OCI-LY3 (cell line): Measurements from ENCODE around the gene RPL9.
A peak's percentile ranks its signal among the peaks of the same experiment; 100 is the strongest.
"Not testable (repeated sequence)": the region's sequence is repeated elsewhere in the genome, so short reads cannot be mapped to it uniquely, and the experiment has no call there.

Source experiments
- H2AFZ ChIP-seq: fragments of 200-600, 300-600 bp; shearing (Covaris generic); 2 replicates; pipeline ENCODE4 v1.6.0; 2014; ENCODE audit warnings: antibody characterized with exemption, low read depth, low read length
- H3K27ac ChIP-seq: fragments of 200-600, 300-600 bp; sonication (generic); 2 replicates; pipeline ENCODE4 v1.5.1; 2014; ENCODE audit warnings: mild to moderate bottlenecking, low read length, moderate library complexity, mixed read lengths
- H3K27me3 ChIP-seq: fragments of 200-600, 300-600 bp; sonication (generic); 2 replicates; pipeline ENCODE4 v1.6.1; 2014; ENCODE audit warnings: low read depth, low read length, mixed read lengths
- H3K36me3 ChIP-seq: fragments of 200-600, 300-600 bp; sonication (generic); replicated peaks from 2 replicates; pipeline ENCODE3; 2014; ENCODE audit warnings: low read depth, low read length, mixed read lengths
- H3K4me1 ChIP-seq: fragments of 300-600, 200-600 bp; sonication (generic); 2 replicates; pipeline ENCODE4 v1.6.1; 2014; ENCODE audit warnings: low read length, mixed read lengths
- H3K4me2 ChIP-seq: fragments of 200-600, 300-600 bp; sonication (generic); 2 replicates; pipeline ENCODE4 v1.6.1; 2014; ENCODE audit warnings: low read length, mixed read lengths
- H3K4me3 ChIP-seq: fragments of 300-600, 200-600 bp; sonication (generic); 2 replicates; pipeline ENCODE4 v1.5.1; 2014; ENCODE audit warnings: antibody characterized with exemption, mild to moderate bottlenecking, low read length, moderate library complexity
- H3K79me2 ChIP-seq: fragments of 300-600, 200-600 bp; shearing (Covaris generic); 2 replicates; pipeline ENCODE4 v1.6.1; 2014; ENCODE audit warnings: mild to moderate bottlenecking, low read length, mixed read lengths
- H3K9ac ChIP-seq: fragments of 300-600, 200-600 bp; shearing (Covaris generic); 2 replicates; pipeline ENCODE4 v1.6.0; 2014; ENCODE audit warnings: mild to moderate bottlenecking, low read length, moderate library complexity
- H3K9me3 ChIP-seq: fragments of 200-600, 300-600 bp; shearing (Covaris generic); 2 replicates; pipeline ENCODE4 v1.6.1; 2014; ENCODE audit warnings: low read length, mixed read lengths; ENCODE audit not compliant: insufficient read depth
- H4K20me1 ChIP-seq: fragments of 200-600, 300-600 bp; sonication (generic); 2 replicates; pipeline ENCODE4 v1.6.1; 2016; ENCODE audit warnings: low read length, mixed read lengths; ENCODE audit not compliant: insufficient read depth
- CTCF ChIP-seq: fragments of 200-600, 300-600 bp; sonication (generic); IDR thresholded peaks from 2 replicates; pipeline ENCODE4 v1.5.1; 2014; ENCODE audit warnings: antibody characterized with exemption, low read length, low read depth
- EZH2phosphoT487 ChIP-seq: fragments of 200-600 bp; shearing (Covaris generic); IDR thresholded peaks from 2 replicates; pipeline ENCODE4 v1.6.1; 2018; ENCODE audit warnings: antibody characterized with exemption, mixed run types, low read depth

RPL9 gene

GRCh38 chr4:39422247-39422646 lies 36.5 kb downstream of the RPL9 start:
- H3K27me3 ChIP-seq, result no peaks in the 10 kb centered on the region
- no peak for TF ChIP-seq EZH2phosphoT487
- TF ChIP-seq CTCF, result no peak
- H3K4me2 ChIP-seq, result no peak overlapping the region
- no peaks in the 10 kb centered on the region for H3K4me1 ChIP-seq
- H3K4me3 ChIP-seq, result no peak overlapping the region
- no peaks in the 10 kb centered on the region for H3K9me3 ChIP-seq
- no peak overlapping the region for H3K27ac ChIP-seq
- no peaks in the 10 kb centered on the region for H3K79me2 ChIP-seq
- no peaks in the 10 kb centered on the region for H3K36me3 ChIP-seq
- H2AFZ ChIP-seq, result no peak overlapping the region
- H3K9ac ChIP-seq, result no peak overlapping the region
- H4K20me1 ChIP-seq, result no peaks in the 10 kb centered on the region

- Histone ChIP-seq H3K27me3 (no peaks in the 10 kb centered on the region), H3K4me3 (no peak overlapping the region), H2AFZ (no peak overlapping the region), H3K4me1 (no peaks in the 10 kb centered on the region), H3K36me3 (no peaks in the 10 kb centered on the region), H3K9me3 (no peaks in the 10 kb centered on the region), H3K27ac (no peak overlapping the region), H3K79me2 (no peaks in the 10 kb centered on the region), H3K4me2 (no peak overlapping the region), H3K9ac (no peak overlapping the region), H4K20me1 (no peaks in the 10 kb centered on the region)
- TF ChIP-seq CTCF, result no peak
- no peak for TF ChIP-seq EZH2phosphoT487
Measured at GRCh38 chr4:39415678-39416283, 42.9 kb downstream of the RPL9 start.

GRCh38 chr4:39411561-39411960 lies 47.2 kb downstream of the RPL9 start:
- not testable (repeated sequence) for H3K4me3 ChIP-seq, H3K4me2 ChIP-seq, H3K9ac ChIP-seq, H3K79me2 ChIP-seq, H3K9me3 ChIP-seq, H4K20me1 ChIP-seq, H3K27me3 ChIP-seq, H3K4me1 ChIP-seq, H3K27ac ChIP-seq, H3K36me3 ChIP-seq, H2AFZ ChIP-seq

GRCh38 chr4:39410415-39410814 lies 48.3 kb downstream of the RPL9 start:
- Histone ChIP-seq H4K20me1 (no peaks in the 10 kb centered on the region), H3K9me3 (no peaks in the 10 kb centered on the region), H3K27me3 (peaks cover 4% of the 10 kb centered on the region; the same call in 1 of the 2 replicates), H3K4me3 (peak overlapping the region; percentile 67), H3K27ac (no peak overlapping the region), H3K36me3 (no peaks in the 10 kb centered on the region), H3K79me2 (no peaks in the 10 kb centered on the region), H3K4me1 (0 out of 2 replicates have a peak, but pooled peaks cover 5% of the 10 kb centered on the region), H3K9ac (peak overlapping the region; percentile 31; the same call in 1 of the 2 replicates), H2AFZ (peak overlapping the region; percentile 76), H3K4me2 (peak overlapping the region; percentile 62)
- TF ChIP-seq EZH2phosphoT487 (no peak), CTCF (peak; percentile 45)
